Mammary epithelial cell (primary cell): ENCODE results near the gene GTF2H3.

Experiments used
- CTCF ChIP-seq, 2 donors: IDR thresholded peaks in 1 of 2; conservative IDR thresholded peaks in 1 of 2; 2 replicates each; pipeline ENCODE4 v1.5.1; 2011 to 2012; ENCODE audit warnings: inconsistent platforms in 2 of 2, low read length in 2 of 2, mild to moderate bottlenecking in 2 of 2, control low read depth in 1 of 2, low read depth in 1 of 2; ENCODE audit not compliant: insufficient read depth in 1 of 2; ENCODE audit errors: extremely low read depth in 1 of 2
- EZH2 ChIP-seq: IDR thresholded peaks from 2 replicates; pipeline ENCODE4 v1.6.1; 2012; ENCODE audit warnings: low read length, inconsistent platforms, borderline replicate concordance

- TF ChIP-seq CTCF (conservative IDR thresholded peaks at IDR 0.05 in 1 of 2, IDR thresholded peaks at IDR 0.05 in 1 of 2; ENCODE audit: extremely low read depth in 1 of 2, insufficient read depth in 1 of 2, low read depth in 1 of 2, low read length in 2 of 2) (no peak), EZH2 (no peak)
Measured at GRCh38 chr12:123705935-123706334, 72.3 kb downstream of the GTF2H3 start.
